ENCODE measurements around the gene NDUFAF2.

NDUFAF2 gene

DNA sequence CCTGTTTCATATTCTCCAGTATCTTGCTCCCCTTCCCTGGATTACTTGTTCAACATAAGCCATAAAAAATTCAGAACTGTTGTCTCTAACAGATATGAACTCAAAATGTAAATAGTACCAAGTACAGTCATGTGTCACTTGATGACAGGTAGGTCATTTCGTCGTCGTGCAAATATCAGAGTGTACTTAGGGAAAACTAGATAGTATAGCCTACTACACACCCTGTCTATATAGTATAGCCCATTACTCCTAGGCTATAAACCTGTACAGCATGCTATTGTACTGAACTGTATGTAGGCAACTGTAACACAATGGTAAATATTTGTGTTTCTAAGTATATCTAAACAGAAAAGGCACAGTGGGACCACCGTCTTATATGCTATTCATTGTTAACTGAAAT is 178.1 kb downstream of the NDUFAF2 start:
- no peak for DNase-seq (ENCODE audit: low read depth)

DNA sequence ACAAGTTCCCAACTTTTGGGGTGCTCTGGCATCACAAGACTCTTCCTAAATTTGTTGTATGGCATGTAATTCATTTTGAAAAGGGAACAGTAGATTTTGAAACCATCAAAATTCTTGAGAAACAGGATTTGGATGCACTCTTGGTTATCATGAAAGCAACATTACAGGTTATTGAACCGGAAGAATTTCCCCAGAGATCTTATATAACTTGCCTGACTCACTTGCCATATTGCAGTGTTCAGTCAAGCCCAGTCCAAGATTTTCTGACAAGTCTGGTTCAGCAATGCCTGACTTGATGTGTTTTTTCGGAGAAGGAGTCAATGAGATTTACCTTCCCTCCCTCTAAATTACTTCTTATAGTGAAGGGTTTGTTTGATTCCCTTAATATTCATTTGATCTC is 185.3 kb downstream of the NDUFAF2 start:
- no peak for DNase-seq (ENCODE audit: low read depth)

DNA sequence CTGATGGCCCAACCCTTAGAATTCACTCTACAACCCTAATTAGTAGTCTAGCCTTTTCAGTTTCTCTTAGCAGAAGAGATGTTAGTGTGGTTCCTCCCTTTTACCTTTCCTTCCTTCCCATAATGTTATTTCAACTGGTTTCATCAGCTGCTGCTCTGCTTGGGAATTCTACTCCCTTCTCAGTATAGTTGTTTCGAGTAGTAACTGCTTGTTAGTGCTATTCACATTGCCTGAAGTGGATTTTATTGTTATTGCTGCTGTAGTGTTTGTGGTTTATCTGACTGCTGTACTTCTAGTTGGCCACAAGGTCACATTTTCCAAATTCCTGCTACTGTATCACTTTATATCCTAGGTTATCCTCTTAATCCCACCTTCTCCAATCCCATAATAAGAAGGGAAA is 187.6 kb downstream of the NDUFAF2 start:
- no peak for DNase-seq (ENCODE audit: low read depth)

DNA sequence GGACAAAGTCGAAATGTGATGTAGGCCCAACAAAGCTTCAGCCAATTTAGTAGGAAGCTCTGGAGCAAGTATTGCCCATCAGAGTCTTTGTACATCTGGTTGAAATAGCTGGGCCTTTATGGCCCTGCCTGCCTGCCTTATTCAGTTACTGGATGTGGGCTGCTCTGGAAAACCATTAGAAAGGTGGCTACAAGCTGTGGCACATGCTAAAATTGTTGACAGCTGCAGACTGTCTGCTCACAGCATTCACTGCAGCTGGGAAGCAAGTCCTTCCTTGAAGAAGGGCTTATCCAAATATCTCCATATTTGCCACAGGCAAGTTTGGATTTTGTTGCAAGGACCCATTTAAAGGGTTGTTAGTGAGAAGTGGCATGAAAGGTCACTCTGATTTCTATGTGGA is 192.8 kb downstream of the NDUFAF2 start:
- no peak for DNase-seq (ENCODE audit: low read depth)

DNA sequence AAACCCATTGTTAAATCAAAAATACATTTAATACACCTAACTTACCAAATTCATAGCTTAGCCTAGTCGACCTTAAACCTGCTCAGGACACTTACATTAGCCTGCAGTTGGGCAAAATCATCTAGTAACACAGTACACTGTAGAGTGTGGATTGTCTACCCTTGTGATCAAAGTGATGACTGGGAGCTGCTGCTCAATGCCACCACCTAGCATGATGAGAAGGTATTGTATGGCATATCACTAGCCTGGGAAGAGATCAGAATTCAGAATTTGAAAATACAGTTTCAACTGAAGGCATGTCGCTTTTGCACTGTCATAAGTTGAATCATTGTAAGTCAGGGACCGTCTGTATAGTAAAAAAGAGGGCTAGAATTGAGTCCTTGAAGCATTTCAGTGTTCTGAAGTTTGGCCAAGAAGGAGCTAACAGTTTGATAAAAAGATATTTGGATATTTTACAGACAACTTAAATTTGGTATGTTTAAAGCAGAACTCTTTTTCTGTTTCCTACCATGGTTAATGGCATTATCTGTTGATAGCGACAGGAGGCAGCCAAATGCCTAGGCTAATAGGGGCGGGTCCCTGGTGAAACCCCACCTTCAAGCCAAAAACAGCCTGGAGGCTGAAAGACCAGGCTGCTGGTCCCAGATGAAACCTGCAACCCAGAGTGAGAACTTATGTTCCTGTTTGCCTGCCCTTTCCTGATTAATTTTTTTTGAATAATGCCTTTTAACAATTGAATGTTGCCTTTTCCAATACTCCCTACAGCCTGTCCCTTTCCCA is 194.3 kb downstream of the NDUFAF2 start:
- no peak for DNase-seq (ENCODE audit: low read depth)

DNA sequence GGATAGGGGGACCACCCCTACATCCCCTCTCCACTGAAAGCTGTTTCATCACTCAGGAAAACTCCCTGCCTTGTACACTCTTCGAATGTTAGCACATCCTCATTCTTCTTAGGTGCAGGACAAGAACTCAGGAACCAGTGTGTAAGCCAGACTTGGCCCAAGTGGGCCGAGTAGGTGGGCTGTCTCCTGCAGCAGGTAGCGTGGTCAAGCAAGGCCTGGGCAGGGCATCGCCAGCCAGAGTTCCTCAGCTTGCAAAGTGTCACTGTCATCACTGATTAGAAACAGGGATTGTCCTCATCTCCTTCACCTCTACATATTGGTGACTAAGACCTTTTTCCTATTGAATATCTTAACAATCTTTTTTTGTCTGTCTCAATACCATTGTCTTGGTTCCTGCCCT is 194.9 kb downstream of the NDUFAF2 start:
- DNase-seq (ENCODE audit: low read depth): no peak

DNA sequence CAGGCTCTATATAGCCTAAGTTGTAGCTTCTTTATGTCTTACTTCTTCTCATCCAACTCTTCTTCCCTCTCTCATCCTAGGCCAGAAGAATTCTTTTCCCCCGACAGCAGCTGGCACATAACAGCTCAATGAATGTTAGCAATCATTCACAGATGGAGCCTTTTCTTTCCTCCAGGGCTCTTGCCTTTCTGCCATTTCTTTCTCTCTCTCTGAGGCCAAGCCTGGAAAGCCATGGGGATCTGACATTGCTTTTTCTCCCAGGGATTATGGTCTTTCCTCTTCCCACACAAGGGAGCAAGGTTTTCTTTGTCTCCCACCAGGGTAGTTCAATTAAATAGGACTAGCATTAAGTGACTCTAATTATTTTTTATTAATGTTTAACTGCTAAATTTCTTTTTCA is 196.8 kb downstream of the NDUFAF2 start:
- no peak for DNase-seq (ENCODE audit: low read depth)

DNA sequence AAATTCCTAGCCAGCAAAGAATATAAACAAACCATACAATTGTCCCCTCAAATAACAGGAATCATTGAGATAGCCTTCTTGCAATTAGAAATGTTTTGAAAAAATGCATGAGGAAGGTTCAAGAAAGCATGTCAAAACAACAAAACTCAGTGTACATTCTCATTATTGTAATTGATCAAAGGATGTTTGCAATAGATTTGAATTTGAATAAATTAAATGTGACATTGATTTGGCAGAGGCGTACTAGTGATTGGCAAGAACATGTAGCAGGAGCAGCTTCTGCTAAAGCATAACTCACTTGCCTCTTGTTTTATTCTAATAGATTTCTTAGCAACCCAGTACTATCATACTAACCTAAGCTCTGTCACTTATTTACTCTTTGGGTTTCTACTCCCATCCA is 197.4 kb downstream of the NDUFAF2 start:
- DNase-seq (ENCODE audit: low read depth): no peak

DNA sequence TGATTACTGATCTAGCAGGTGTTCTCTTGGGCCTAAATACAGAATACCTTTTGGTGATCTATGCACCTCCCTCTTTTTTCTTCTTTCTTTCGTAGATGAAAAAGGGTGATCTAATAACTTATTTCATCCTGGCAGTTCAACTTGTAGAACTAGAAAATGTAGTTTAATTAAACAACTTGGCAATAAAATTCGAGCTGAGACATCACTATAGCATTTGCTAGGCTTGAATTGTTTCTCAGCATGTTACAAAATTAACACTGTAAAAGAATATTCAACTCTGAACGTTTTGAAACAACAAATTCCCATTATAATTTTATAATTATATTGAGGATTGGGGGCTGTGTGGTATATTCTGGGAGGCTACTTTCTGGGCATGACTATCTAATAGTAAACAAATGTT is 197.8 kb downstream of the NDUFAF2 start:
- no peak for DNase-seq (ENCODE audit: low read depth)

DNA sequence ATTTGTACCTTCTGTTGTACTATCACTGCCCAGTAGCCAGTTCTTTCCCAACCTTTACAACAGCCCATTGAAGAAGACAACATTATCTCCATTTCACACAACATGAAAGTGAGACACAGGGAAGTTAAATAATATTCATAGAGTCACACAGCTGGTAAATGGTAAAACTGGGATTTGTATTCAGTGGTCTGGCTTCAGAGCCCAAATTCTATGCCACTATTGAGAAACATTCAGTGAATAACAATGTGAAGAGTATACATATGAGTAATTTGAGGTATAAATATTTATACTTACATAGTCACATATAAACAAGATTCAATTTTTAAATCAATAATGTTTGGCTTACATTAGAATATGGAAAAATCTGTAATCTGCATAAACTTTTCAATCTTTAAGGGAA is 203.5 kb downstream of the NDUFAF2 start:
- DNase-seq (ENCODE audit: low read depth): no peak

DNA sequence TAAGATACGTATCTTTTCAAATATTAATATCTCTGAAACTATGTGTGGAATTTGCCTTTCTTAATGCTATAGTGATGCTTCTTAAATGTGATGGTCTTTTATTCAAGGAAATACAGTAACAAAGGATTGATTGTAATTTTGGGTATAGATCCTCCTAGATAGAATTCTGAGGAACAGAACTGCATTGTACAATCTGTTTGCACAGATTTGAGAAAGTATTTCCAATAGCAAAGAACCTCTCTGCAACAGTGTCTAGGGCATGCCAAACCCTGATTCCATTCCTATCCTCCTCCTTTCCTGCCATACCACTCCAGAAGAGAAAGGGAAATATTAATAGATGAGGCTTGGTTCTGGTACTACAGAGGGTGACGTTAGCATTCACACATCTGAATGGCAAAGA is 206.9 kb downstream of the NDUFAF2 start:
- no peak for DNase-seq (ENCODE audit: low read depth)

DNA sequence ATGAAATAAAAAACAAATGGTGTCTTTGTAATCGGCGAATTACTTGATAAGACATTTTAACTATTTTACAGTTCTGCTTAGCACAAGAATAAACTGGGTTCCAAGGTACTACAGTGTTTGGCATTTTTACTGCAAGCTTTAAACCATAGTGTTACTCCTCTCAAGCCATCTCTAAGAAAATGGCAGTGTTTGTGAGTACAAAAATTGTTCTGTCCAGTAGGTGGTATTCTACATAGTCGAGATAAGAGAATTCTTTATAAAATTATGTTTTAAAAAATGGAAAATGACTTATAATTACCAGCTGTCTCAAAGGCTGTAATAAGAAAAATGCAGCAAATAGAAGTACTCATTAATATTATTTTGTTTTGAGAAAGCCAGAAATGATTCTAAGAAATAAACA is 214.1 kb downstream of the NDUFAF2 start:
- no peak for DNase-seq (ENCODE audit: low read depth)

DNA sequence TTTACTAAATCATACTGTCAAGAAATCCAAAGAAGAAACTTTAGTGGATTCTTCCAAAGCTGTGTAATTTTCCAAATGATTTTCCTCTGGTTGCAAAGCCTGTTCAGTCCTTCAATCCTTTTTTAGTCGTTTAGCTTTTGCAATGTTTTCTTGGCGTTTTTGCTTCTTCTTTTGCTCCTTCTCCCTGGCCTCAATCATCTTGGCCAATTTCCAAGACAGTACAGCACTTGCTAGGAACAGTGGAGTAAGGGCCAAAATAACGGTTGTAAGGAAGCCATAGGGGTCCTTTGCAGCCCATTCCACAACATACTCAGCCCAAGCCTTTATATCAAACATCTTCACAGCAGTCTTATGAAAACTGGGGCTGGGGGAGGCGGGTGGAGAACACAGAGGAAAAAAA is 214.8 kb downstream of the NDUFAF2 start:
- no peak for DNase-seq (ENCODE audit: low read depth)

DNA sequence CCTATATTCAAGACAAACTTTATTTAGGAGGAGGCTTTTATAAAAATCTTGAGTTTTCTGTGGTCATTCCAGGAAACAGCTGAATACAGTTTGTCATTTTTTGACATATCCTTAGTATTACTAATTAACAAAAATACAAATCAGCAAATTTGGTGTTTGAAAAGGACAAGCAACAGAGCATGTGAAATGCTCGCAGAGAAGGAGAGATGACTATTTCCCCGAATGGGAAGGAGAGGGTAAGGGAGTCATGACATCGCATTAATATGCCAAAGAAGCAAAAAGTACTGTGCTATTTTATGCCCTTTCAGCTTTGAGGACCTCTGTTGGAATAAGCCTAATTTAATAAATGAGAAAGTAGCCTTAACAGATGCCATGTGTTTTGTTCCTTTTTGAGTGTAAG is 215.5 kb downstream of the NDUFAF2 start:
- no peak for DNase-seq (ENCODE audit: low read depth)

DNA sequence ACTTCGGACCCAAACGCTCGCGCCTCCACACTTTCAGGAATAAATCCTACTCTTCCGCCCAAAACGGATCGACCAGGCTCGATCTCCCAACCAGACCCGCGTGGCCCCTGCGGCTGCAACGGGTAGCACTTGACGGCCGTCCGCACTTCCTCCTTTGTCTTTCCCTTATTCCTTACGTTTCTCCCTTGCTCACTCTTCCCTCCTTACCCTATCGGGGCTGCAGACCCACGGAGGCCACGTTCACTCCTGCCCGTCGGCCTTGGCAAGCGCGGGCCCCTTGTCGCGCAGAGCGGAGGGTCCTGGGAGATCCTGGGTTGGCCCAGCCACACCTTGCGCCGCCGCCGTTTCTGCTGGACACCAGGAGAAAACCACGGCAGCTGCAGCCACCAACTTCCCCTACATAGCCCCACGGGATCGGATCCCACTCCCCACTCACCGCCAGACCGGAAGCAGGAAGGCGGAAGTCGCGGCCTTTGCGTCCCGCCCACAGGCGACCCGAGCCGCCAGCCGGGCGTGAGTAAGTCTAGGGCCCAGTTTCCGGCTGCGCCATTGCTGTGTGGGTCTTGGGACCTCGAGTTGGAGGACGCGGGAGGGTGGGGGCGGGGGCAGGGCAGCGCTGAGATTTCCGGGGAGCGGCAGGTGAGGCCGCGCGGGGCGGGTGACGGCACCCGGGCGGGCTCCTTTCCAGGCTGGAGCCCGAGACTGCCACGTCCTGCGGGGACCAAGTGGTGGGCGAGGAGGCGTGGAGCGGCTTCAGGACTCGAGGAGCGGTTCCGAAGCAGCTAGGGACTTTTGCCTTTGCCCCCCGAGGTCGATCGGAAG is 217.2 kb downstream of the NDUFAF2 start, which contains the start of gene SMIM15:
Gene SMIM15 (minus strand): TSS at position 459 of the 822 bp plus-strand sequence. CDS start 2,297 bp downstream, outside the sequence.
- DNase-seq (ENCODE audit: low read depth): peak; percentile 66

DNA sequence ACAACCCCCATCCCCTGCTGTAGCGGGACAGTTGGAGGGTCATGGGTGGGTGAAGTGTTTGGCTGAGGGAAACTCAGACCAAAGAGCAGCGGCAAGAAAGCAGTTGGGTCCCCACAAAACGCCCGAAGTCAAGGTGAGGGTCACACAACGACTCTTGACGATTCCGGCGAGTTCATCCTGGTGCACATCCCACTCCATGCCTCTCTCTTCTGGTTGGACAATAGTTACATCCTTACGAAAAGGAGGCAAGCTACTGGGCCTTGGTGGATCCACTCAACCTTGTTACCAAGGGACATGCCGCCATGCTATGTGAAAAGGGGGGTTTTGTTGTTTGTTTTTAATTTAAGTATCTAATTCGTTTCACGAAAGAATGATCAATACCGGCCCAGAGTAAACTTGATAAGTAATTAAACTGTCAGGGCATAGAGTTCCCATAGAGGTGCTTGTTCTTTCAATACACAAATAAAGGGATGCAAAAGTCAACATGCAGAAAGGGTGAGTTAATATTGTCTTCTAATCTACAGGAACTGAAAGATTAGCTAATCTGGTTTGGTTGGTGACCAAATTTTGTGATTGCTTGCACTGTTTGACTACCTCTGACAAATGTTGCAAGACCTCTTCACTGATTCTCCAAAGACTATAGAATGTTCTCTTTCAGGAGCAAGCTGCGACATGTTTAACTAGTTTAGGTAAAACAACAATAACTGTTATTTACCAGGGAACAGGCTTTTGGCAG is 218.0 kb downstream of the NDUFAF2 start:
- no peak for DNase-seq (ENCODE audit: low read depth)

DNA sequence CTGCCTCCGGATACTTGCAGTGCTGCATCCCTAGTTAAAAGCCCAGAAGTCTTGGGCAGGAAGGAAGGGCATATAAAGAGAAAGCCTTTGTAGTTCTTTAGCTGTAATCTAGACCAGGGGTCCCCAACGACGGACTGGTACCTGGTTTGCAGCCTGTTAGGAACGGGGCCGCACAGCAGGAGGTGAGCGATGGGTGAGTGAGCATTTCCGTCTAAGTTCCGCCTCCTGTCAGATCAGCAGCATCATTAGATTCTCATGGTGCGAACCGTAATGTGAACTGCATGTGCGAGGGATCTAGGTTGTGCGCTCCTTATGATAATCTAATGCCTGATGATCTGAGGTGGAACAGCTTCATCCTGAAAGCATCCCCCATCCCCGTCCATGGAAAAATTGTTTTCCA is 218.9 kb downstream of the NDUFAF2 start:
- DNase-seq (ENCODE audit: low read depth): no peak

DNA sequence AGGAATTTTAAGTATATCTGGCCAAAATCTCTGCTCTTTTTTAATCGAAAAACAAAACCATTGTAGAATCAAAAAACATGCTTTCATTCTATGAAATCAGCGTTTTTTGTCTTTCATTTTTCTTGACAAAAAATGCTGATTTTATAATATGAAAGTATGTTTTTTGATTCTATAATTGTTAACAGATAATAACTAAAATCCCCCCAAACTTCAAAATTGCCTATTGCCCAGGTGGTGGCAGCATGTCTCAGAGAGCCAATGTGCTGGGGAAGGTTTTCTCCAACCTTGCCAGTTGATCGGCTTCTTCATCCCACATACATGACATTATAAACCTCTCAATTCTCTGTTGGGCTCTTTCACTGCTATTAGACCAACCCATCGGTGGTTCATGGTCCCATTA is 222.4 kb downstream of the NDUFAF2 start:
- no peak for DNase-seq (ENCODE audit: low read depth)

DNA sequence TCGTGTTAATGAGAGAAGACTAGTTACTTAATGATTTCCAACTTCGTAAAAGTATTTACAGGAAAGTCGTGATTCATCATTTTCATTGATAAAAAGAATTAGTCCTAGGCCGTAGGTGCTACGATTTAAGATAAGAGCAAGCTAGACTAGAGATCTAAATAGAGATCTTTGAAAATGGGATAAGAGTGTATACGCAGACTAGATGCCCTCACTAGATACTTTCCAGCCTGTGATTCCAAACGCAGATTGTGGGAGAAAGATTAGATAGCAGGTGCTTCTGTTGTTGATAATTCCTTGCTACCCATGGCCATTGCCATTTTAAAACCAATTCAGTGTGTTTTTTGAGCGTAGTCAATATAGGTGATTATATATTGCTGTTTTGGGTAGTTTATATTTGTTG is 223.9 kb downstream of the NDUFAF2 start:
- no peak for DNase-seq (ENCODE audit: low read depth)

DNA sequence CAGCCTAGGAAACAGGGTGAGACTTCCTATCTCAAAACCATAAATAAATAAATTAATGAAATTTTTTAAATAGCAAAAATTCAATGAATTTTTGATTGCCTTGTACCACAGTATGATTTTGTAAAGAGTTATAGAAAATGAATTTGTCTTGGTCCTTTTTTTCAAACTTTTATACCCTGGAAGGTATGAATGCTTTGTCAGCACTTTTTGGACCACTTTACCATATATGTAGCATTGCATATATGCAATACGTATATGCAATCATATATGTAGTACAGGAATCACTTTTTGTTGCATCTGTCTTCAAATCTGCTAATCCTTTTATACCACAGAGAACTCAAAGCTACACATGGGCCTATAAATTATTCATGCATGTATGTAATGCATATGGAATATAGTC is 226.5 kb downstream of the NDUFAF2 start:
- no peak for DNase-seq (ENCODE audit: low read depth)

DNA sequence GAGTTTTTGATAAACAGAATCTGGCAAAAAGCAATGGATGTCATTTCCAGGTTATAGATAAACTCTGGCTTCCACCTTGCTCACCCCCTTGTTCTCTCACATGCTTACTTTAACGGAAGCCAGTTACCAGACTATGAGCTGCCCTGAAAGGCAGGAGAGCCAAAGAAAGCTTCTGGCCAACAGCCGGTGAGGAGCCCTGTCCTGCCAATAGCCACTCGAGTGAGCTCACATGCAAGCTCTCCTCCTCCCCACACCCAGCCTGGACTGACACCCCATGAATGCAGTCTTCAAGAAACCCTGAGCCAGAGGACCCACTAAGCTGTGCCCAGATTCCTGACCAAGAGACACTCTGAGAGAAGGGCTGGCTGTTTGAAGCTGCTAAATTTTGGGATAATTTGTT is 231.6 kb downstream of the NDUFAF2 start:
- no peak for DNase-seq (ENCODE audit: low read depth)

DNA sequence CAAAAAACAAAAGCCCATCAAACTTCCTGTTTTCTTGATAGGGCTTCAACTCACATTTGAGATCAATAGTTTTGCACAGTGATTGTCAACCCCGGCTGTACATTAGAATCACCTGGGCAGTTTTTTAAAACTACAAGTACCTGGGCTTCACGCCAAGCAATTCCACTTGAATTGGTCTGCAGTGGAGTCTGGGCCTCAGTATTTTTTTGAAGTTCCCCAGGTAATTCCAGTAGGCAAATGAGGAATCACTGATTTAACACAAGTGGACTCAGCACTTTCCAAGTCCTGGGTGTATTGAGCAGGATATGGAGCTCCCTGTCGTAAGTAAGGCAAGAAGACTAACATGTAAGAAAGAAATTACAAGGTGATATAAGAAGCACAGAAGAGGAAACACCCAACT is 232.1 kb downstream of the NDUFAF2 start:
- no peak for DNase-seq (ENCODE audit: low read depth)

DNA sequence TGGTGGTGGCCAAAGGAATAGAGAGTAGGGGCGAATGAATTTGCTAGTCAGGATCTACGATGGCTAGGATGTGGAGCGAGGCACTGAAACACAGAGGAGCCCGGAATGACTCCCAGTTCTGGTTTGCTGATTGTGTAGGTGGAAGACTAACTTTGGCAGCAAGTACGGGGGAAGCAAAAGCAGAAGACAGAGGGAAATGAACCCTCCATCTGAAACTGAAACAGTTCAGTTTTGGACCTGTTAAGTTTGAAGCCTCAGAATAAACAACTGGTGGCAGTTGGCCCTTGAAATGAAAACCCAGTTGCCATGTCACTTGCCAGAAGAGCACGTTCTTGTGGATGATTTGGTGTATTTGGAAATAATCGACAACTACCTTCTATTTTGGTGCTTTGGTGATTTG is 232.7 kb downstream of the NDUFAF2 start:
- no peak for DNase-seq (ENCODE audit: low read depth)
